PC-9 (cell line): Measurements from ENCODE around the gene EWSR1.

Experiments
- EZH2 ChIP-seq: fragments of 200-600 bp; sonication (generic); IDR thresholded peaks from 2 replicates; pipeline ENCODE4 v1.8.0; 2017; ENCODE audit warnings: antibody characterized with exemption, low read depth
- TF ChIP-seq, protein P1 (sequence below): fragments of 200-600 bp; sonication (generic); conservative IDR thresholded peaks from 2 replicates; pipeline ENCODE4 v1.6.1; 2017; ENCODE audit warnings: mixed run types, antibody characterized with exemption, mild to moderate bottlenecking, moderate library complexity

GRCh38 chr22:29332886-29333496 lies 64.9 kb downstream of the EWSR1 start:
- TF ChIP-seq EZH2, result no peak
- TF ChIP-seq, protein P1, sequence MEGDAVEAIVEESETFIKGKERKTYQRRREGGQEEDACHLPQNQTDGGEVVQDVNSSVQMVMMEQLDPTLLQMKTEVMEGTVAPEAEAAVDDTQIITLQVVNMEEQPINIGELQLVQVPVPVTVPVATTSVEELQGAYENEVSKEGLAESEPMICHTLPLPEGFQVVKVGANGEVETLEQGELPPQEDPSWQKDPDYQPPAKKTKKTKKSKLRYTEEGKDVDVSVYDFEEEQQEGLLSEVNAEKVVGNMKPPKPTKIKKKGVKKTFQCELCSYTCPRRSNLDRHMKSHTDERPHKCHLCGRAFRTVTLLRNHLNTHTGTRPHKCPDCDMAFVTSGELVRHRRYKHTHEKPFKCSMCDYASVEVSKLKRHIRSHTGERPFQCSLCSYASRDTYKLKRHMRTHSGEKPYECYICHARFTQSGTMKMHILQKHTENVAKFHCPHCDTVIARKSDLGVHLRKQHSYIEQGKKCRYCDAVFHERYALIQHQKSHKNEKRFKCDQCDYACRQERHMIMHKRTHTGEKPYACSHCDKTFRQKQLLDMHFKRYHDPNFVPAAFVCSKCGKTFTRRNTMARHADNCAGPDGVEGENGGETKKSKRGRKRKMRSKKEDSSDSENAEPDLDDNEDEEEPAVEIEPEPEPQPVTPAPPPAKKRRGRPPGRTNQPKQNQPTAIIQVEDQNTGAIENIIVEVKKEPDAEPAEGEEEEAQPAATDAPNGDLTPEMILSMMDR, result no peak
